NB4 (cell line): ENCODE measurements around the gene ADAMTSL2.

Experiments used
- DNase-seq: peaks from one replicate; pipeline ENCODE4 v3.0.0; 2010; ENCODE audit warnings: low read depth
- H3K4me3 ChIP-seq: one replicate; pipeline ENCODE4 v1.5.1; 2011; ENCODE audit warnings: mild to moderate bottlenecking, low read depth, low read length, moderate library complexity
- CTCF ChIP-seq: IDR thresholded peaks from one replicate; pipeline ENCODE4 v1.5.1; 2012; ENCODE audit warnings: low read depth, low read length
- MAX ChIP-seq: IDR thresholded peaks from 2 replicates; pipeline ENCODE4 v1.6.1; 2011; ENCODE audit warnings: low read depth, low read length
- MYC ChIP-seq: IDR thresholded peaks from 2 replicates; pipeline ENCODE4 v1.6.1; 2011; ENCODE audit warnings: low read depth, low read length
- POLR2A ChIP-seq: IDR thresholded peaks from 2 replicates; pipeline ENCODE4 v1.6.1; 2011; ENCODE audit warnings: mild to moderate bottlenecking; ENCODE audit not compliant: insufficient read length; ENCODE audit errors: extremely low read depth

ADAMTSL2 gene

GRCh38 chr9:133593587-133594253, 59.2 kb downstream of the ADAMTSL2 start:
- TF ChIP-seq MAX: no peak
- no peak for TF ChIP-seq MYC
- no peak for TF ChIP-seq CTCF
- no peak for TF ChIP-seq POLR2A
- DNase-seq: no peak
- no peak overlapping the region for H3K4me3 ChIP-seq

- no peak for DNase-seq
- H3K4me3 ChIP-seq: no peak overlapping the region
- TF ChIP-seq POLR2A: no peak
- peak; percentile 1 for TF ChIP-seq CTCF
- TF ChIP-seq MYC: no peak
- no peak for TF ChIP-seq MAX
Measured at GRCh38 chr9:133594310-133594709, 59.8 kb downstream of the ADAMTSL2 start.

- TF ChIP-seq MYC (no peak), POLR2A (no peak), MAX (no peak), CTCF (no peak)
- H3K4me3 ChIP-seq: no peak overlapping the region
Measured at GRCh38 chr9:133595910-133596309, 61.4 kb downstream of the ADAMTSL2 start.

GRCh38 chr9:133597316-133597957, 62.9 kb downstream of the ADAMTSL2 start:
- DNase-seq: peak; percentile 36
- no peak for TF ChIP-seq CTCF
- TF ChIP-seq MYC: no peak
- TF ChIP-seq MAX: no peak
- TF ChIP-seq POLR2A: no peak
- no peak overlapping the region for H3K4me3 ChIP-seq

More at GRCh38 chr9:133595910-133596309, 61.4 kb downstream of the ADAMTSL2 start:
- DNase-seq: no peak

GRCh38 chr9:133598978-133599377, 64.5 kb downstream of the ADAMTSL2 start:
- DNase-seq: no peak
- TF ChIP-seq MYC (no peak), POLR2A (no peak), CTCF (no peak), MAX (no peak)
- no peak overlapping the region for H3K4me3 ChIP-seq
